Body of pancreas (tissue), 4 donors: ENCODE measurements around the gene KRT25. TPM values are rescaled to one million over a fixed set of nuclear protein-coding genes. Genes with fewer than 3 reads are reported as not detected.

Experiments
- ATAC-seq: fragments of 150-250 bp; one replicate; pipeline ENCODE4 v1.9.1; 2016
- DNase-seq, 4 donors: peaks; one replicate each; pipeline ENCODE4 v3.0.0-alpha.2; 2019
- H3K27ac ChIP-seq, 4 donors: fragments of 200-600 bp; sonication (generic); 1 replicate in 3 of 4; 2 replicates in 1 of 4; pipeline versions ENCODE4 v1.5.1 to v1.6.1; 2016 to 2019; ENCODE audit warnings: mild to moderate bottlenecking in 1 of 4, mixed read lengths in 1 of 4, moderate library complexity in 1 of 4
- H3K27me3 ChIP-seq, 2 donors: fragments of 200-600 bp; sonication (generic); one replicate each; pipeline ENCODE4 v1.6.0; 2016; ENCODE audit warnings: mild to moderate bottlenecking in 1 of 2
- H3K36me3 ChIP-seq, 2 donors: fragments of 200-600 bp; sonication (generic); replicated peaks in 1 of 2; 2 replicates each; pipeline ENCODE4 v1.5.1; 2016; ENCODE audit warnings: low read depth in 2 of 2; ENCODE audit not compliant: insufficient read depth in 1 of 2
- H3K4me1 ChIP-seq: fragments of 200-600 bp; sonication (generic); one replicate; pipeline ENCODE4 v1.6.0; 2016
- H3K4me3 ChIP-seq, 2 donors: fragments of 200-600 bp; sonication (generic); 1 replicate in 1 of 2; 2 replicates in 1 of 2; pipeline ENCODE4 v1.5.1; 2016 to 2019
- H3K9me3 ChIP-seq, 3 donors: fragments of 200-600 bp; sonication (generic); 1 replicate in 2 of 3; 2 replicates in 1 of 3; pipeline ENCODE4 v1.5.1; 2016
- POLR2A ChIP-seq, 3 donors: fragments of 450-650 bp; IDR thresholded peaks; one replicate each; pipeline ENCODE4 v1.6.1; 2016; ENCODE audit warnings: antibody characterized with exemption in 3 of 3, mild to moderate bottlenecking in 2 of 3
- WGBS, 2 donors: methylation state at CpG; one replicate each; pipeline ENCODE4 v1.1.5; 2017; 5-methylcytosine and 5-hydroxymethylcytosine counted together
- intact Hi-C: fragments of 100-400 bp; cut with DNase I; formaldehyde crosslinking; loops from one replicate; pipeline ENCODE4 v1.15.1; 2023
- total RNA-seq, 2 donors: library from RNA; depleted of rRNA; stranded (reverse); fragments of >200 nt; gene quantifications; one replicate each; pipeline ENCODE4 v1.1.0, GENCODE V29; 2016
- TF ChIP-seq, protein P1 (sequence below), 7 experiments: fragments of 450-650 bp in 4 of 7; fragments of 200-600 bp in 3 of 7; sonication (generic) in 3 of 7; IDR thresholded peaks; one replicate each; pipeline ENCODE4 v1.5.1; 2016 to 2019; ENCODE audit warnings: antibody characterized with exemption in 7 of 7

The KRT25 gene
- total RNA-seq, 2 donors from 2014 or later = not detected

DNA sequence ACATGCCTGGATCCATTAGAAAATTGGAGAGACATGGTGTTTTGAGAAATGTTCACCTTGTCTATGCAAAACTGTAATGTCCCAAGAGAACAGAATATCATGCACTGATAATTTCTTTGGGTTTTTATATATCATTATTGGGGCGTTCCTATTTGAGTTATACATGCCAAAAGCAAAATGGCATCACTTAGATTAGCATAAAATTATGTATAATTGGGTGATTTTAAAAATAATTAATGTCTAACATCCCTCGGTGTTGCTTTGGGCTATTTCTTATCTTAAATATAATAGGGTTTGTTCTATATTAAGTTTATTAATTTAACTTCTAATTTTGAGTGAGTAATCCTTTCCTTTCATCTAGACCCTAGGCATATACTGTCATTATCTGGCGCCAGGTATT is 44.7 kb upstream of the KRT25 start, which contains the start of gene KRT28:
Gene KRT28 (minus strand): TSS at position 101 of the 400 bp plus-strand sequence. CDS start 66 bp downstream, at position 35.
- TF ChIP-seq POLR2A (IDR thresholded peaks at IDR 0.05) = no peak
- TF ChIP-seq, protein P1, sequence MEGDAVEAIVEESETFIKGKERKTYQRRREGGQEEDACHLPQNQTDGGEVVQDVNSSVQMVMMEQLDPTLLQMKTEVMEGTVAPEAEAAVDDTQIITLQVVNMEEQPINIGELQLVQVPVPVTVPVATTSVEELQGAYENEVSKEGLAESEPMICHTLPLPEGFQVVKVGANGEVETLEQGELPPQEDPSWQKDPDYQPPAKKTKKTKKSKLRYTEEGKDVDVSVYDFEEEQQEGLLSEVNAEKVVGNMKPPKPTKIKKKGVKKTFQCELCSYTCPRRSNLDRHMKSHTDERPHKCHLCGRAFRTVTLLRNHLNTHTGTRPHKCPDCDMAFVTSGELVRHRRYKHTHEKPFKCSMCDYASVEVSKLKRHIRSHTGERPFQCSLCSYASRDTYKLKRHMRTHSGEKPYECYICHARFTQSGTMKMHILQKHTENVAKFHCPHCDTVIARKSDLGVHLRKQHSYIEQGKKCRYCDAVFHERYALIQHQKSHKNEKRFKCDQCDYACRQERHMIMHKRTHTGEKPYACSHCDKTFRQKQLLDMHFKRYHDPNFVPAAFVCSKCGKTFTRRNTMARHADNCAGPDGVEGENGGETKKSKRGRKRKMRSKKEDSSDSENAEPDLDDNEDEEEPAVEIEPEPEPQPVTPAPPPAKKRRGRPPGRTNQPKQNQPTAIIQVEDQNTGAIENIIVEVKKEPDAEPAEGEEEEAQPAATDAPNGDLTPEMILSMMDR (IDR thresholded peaks at IDR 0.05) = no peak
- ATAC-seq (no peak), DNase-seq (no peak)
- Histone ChIP-seq H3K4me1 (no peaks in the 10 kb centered on the region), H3K9me3 (no peaks in the 10 kb centered on the region), H3K36me3 (no peaks in the 10 kb centered on the region), H3K27me3 (no peaks in the 10 kb centered on the region), H3K4me3 (no peak within 1 kb of the TSS), H3K27ac (no peak within 1 kb of the TSS)
- WGBS, 2 donors = 40 to 53% methylated on average over 3 of the region's 3 CpGs
- intact Hi-C loops = no loop called here

- DNase-seq = no peak
- intact Hi-C loops = no loop called here
Measured at GRCh38 chr17:40796846-40797245, 41.7 kb upstream of the KRT25 start.

GRCh38 chr17:40795019-40795667 is 40.0 kb upstream of the KRT25 start:
- no peak for ATAC-seq
- Histone ChIP-seq H3K9me3 (no peaks in the 10 kb centered on the region), H3K4me3 (no peak overlapping the region), H3K27me3 (no peaks in the 10 kb centered on the region), H3K4me1 (no peaks in the 10 kb centered on the region), H3K36me3 (no peaks in the 10 kb centered on the region), H3K27ac (no peak overlapping the region)
- TF ChIP-seq POLR2A (IDR thresholded peaks at IDR 0.05) = no peak
- TF ChIP-seq, protein P1 (IDR thresholded peaks at IDR 0.05) = no peak
- DNase-seq = no peak
- intact Hi-C loops = no loop called here
- WGBS, 2 donors = 60 to 66% methylated on average over 10 of the region's 10 CpGs

More at GRCh38 chr17:40796846-40797245, 41.7 kb upstream of the KRT25 start:
- TF ChIP-seq POLR2A (IDR thresholded peaks at IDR 0.05) = no peak
- TF ChIP-seq, protein P1 (IDR thresholded peaks at IDR 0.05) = no peak
- 65 to 66% methylated on average over 21 to 27 of the region's 27 CpGs for WGBS, 2 donors
- Histone ChIP-seq H3K4me3 (no peak overlapping the region), H3K36me3 (no peaks in the 10 kb centered on the region), H3K9me3 (no peaks in the 10 kb centered on the region), H3K27me3 (no peaks in the 10 kb centered on the region), H3K27ac (no peak overlapping the region), H3K4me1 (no peaks in the 10 kb centered on the region)
- ATAC-seq = no peak

- TF ChIP-seq, protein P1 (IDR thresholded peaks at IDR 0.05) = no peak
- no peak for TF ChIP-seq POLR2A (IDR thresholded peaks at IDR 0.05)
- no peak for ATAC-seq
- intact Hi-C loops = no loop called here
- DNase-seq = no peak
- WGBS, 2 donors = 61 to 74% methylated on average over 2 of the region's 2 CpGs
- no peaks in the 10 kb centered on the region for H3K9me3 ChIP-seq
- H3K27ac ChIP-seq = no peak overlapping the region
- no peaks in the 10 kb centered on the region for H3K4me1 ChIP-seq
- H3K27me3 ChIP-seq = no peaks in the 10 kb centered on the region
- H3K4me3 ChIP-seq = no peak overlapping the region
- H3K36me3 ChIP-seq = no peaks in the 10 kb centered on the region
Measured at GRCh38 chr17:40794466-40794865, 39.3 kb upstream of the KRT25 start.

GRCh38 chr17:40793832-40794231 is 38.7 kb upstream of the KRT25 start:
- Histone ChIP-seq H3K9me3 (no peaks in the 10 kb centered on the region), H3K36me3 (no peaks in the 10 kb centered on the region), H3K4me1 (no peaks in the 10 kb centered on the region), H3K27ac (no peak overlapping the region), H3K4me3 (no peak overlapping the region), H3K27me3 (no peaks in the 10 kb centered on the region)
- intact Hi-C loops = no loop called here
- TF ChIP-seq POLR2A (IDR thresholded peaks at IDR 0.05) = no peak
- DNase-seq (no peak), ATAC-seq (no peak)
- WGBS, 2 donors = 36 to 41% methylated on average over 10 of the region's 10 CpGs
